Esophagus muscularis mucosa (tissue), 4 donors: ENCODE measurements around the gene E2F2. TPM values are rescaled to one million over a fixed set of nuclear protein-coding genes. Genes with fewer than 3 reads are reported as not detected.

Experiments
- DNase-seq: peaks from one replicate; pipeline ENCODE4 v3.0.0-alpha.2; 2017; ENCODE audit errors: extremely low spot score
- H3K27ac ChIP-seq, 4 donors: fragments of 200-600 bp; sonication (generic); replicated peaks in 1 of 4; 1 replicate in 3 of 4; 2 replicates in 1 of 4; pipeline ENCODE4 v1.5.1; 2016 to 2019; ENCODE audit warnings: mild to moderate bottlenecking in 1 of 4
- H3K27me3 ChIP-seq, 4 donors: fragments of 200-600 bp; sonication (generic); one replicate each; pipeline versions ENCODE4 v1.5.1 to v1.6.0; 2016 to 2019
- H3K36me3 ChIP-seq, 4 donors: fragments of 200-600 bp; sonication (generic); one replicate each; pipeline ENCODE4 v1.5.1; 2016 to 2019
- H3K4me1 ChIP-seq, 4 donors: fragments of 200-600 bp; sonication (generic); one replicate each; pipeline ENCODE4 v1.5.1; 2016 to 2019
- H3K4me3 ChIP-seq, 4 donors: fragments of 200-600 bp; sonication (generic); 1 replicate in 2 of 4; 2 replicates in 2 of 4; pipeline ENCODE4 v1.5.1; 2016 to 2019; ENCODE audit warnings: mild to moderate bottlenecking in 4 of 4, moderate library complexity in 1 of 4
- H3K9me3 ChIP-seq, 4 donors: fragments of 200-600 bp; sonication (generic); 1 replicate in 3 of 4; 2 replicates in 1 of 4; pipeline ENCODE4 v1.5.1; 2016 to 2019
- EP300 ChIP-seq: sonication (generic); formaldehyde crosslinking; IDR thresholded peaks from one replicate; pipeline ENCODE4 v1.6.1; 2017; ENCODE audit warnings: antibody characterized with exemption
- POLR2A ChIP-seq: fragments of 450-650 bp; IDR thresholded peaks from one replicate; pipeline ENCODE4 v1.6.1; 2017; ENCODE audit warnings: antibody characterized with exemption, moderate library complexity, mild to moderate bottlenecking, low read depth
- POLR2AphosphoS5 ChIP-seq, 2 donors: sonication (generic); formaldehyde crosslinking; IDR thresholded peaks; one replicate each; pipeline ENCODE4 v1.6.1; 2017; ENCODE audit warnings: antibody characterized with exemption in 2 of 2
- WGBS: methylation state at CpG from one replicate; pipeline ENCODE4 v1.1.5; 2018; 5-methylcytosine and 5-hydroxymethylcytosine counted together
- intact Hi-C: fragments of 100-400 bp; cut with DNase I; formaldehyde crosslinking; loops from one replicate; pipeline ENCODE4 v1.15.1; 2023
- total RNA-seq, 4 donors: library from RNA; depleted of rRNA; stranded (reverse); fragments of >200 nt; gene quantifications; one replicate each; pipeline versions ENCODE4 v1.1.0 to v1.2.1, GENCODE V29; 2016
- TF ChIP-seq, protein P1 (sequence below), 3 experiments: fragments of 200-600 bp in 2 of 3; fragments of 450-650 bp in 1 of 3; sonication (generic) in 2 of 3; IDR thresholded peaks; one replicate each; pipeline ENCODE4 v1.5.1; 2017 to 2019; ENCODE audit warnings: antibody characterized with exemption in 3 of 3, mild to moderate bottlenecking in 2 of 3, moderate library complexity in 1 of 3

E2F2 gene
- total RNA-seq, 4 donors from 2014 or later, result 0.11 to 0.26 (median 0.17) TPM; not detected in 1

DNA sequence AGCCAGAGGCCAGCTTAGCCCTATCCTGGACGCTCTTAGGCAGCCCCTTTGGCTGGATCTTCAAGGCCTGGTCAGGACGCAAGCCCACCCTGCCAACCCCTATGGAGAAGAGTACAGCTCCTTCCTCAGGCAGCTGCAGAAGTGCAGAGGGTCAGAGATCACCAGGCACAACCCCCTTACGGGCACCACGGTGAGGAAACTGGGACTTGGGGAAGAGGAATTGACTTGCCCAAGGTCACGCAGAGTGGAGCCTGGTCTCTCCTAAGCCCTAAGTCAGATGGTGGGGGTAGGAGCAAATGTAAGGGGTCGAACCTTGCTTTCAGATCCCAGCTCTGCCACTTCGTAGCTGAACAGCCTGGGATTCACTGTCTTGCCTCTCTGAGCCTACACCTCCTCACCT lies 3.7 kb downstream of the E2F2 start:
- no peaks in the 10 kb centered on the region for H3K36me3 ChIP-seq
- no peak overlapping the region for H3K27ac ChIP-seq
- TF ChIP-seq POLR2AphosphoS5 (IDR thresholded peaks at IDR 0.05) (no peak), EP300 (no peak), POLR2A (no peak)
- TF ChIP-seq, protein P1, sequence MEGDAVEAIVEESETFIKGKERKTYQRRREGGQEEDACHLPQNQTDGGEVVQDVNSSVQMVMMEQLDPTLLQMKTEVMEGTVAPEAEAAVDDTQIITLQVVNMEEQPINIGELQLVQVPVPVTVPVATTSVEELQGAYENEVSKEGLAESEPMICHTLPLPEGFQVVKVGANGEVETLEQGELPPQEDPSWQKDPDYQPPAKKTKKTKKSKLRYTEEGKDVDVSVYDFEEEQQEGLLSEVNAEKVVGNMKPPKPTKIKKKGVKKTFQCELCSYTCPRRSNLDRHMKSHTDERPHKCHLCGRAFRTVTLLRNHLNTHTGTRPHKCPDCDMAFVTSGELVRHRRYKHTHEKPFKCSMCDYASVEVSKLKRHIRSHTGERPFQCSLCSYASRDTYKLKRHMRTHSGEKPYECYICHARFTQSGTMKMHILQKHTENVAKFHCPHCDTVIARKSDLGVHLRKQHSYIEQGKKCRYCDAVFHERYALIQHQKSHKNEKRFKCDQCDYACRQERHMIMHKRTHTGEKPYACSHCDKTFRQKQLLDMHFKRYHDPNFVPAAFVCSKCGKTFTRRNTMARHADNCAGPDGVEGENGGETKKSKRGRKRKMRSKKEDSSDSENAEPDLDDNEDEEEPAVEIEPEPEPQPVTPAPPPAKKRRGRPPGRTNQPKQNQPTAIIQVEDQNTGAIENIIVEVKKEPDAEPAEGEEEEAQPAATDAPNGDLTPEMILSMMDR (IDR thresholded peaks at IDR 0.05), result no peak
- intact Hi-C loops, result no loop called here
- DNase-seq, result no peak
- H3K27me3 ChIP-seq, result peaks cover 0 to 52% (median 0%) of the 10 kb centered on the region in 4 donors
- peaks cover 18 to 42% (median 32%) of the 10 kb centered on the region in 4 donors for H3K4me1 ChIP-seq
- 87% methylated on average over 7 of the region's 7 CpGs for WGBS
- H3K9me3 ChIP-seq, result no peaks in the 10 kb centered on the region
- no peak overlapping the region for H3K4me3 ChIP-seq

DNA sequence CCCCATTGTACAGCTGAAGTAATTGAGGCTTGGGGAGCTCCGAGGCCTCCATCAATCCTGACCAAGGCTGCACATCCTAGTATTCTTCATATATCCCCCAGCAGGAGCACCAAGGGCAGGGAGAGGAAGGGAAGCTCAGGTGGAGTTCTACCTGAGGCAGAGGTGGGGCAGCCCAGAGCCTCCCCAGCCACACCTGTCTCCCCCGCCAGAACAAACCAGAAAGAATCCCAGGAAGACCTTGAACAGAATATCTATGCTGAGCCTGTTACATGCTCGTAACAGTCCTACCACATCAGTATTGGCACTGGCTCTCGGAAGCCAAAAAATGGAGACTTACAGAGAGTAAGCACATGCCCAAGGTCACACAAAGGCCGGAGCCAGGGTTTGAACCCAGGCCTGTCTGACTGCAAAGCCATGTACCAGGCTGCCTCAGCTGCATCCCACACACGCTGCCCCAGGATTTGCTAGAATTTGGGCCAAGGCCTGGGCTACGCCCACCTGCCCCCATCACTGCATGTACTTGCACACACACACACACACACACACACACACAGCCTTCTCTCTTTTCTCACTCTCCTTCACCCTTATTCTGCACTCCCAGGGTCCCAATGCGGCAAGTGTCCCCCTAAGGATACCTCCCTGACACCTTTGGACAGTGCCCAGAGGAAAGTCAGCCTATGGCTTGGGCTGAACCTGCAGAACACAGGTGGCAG lies 4.5 kb downstream of the E2F2 start:
- no peak for DNase-seq
- 93% methylated on average over 8 of the region's 8 CpGs for WGBS
- no peaks in the 10 kb centered on the region for H3K36me3 ChIP-seq
- H3K27me3 ChIP-seq, result peaks cover 0 to 52% (median 0%) of the 10 kb centered on the region in 4 donors
- no peaks in the 10 kb centered on the region for H3K9me3 ChIP-seq
- no peak for TF ChIP-seq POLR2AphosphoS5 (IDR thresholded peaks at IDR 0.05)
- H3K27ac ChIP-seq, result no peak overlapping the region
- intact Hi-C loops, result no loop called here
- peaks cover 13 to 33% (median 26%) of the 10 kb centered on the region in 4 donors for H3K4me1 ChIP-seq
- no peak overlapping the region for H3K4me3 ChIP-seq

DNA sequence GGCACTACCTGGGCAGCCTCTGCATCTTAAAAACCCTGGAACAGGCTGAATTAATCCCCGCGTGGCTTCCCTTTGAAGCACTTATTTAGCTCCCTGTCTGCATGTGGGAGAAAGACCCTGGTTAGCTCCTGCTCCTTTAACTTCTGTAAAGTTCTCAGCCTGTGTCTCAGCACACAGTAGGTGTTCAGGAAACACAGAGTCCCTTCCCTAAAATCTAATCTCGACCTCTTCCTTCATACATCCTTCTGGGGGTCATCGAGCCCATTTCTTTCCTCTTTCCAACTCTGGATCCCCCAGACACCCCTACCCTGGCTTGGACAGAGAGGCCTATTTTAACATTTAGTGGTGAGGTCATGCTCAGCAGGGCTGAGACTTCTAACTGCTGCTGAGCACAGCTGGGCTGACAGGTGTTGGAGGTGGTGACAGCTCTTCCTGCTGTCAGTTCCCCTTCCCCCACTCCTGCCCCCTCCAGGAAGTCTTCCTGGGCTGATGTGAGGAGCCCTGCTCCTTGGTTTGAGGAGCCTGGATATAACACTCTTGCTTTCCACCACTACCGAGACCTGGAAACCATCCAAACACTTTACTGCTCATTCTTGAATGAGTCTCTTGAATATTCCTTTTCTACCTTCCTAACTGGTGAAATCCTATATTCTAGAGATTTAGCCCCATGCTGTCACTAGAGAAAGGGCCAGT lies 5.3 kb downstream of the E2F2 start:
- Histone ChIP-seq H3K4me1 (peaks cover 7 to 26% (median 20%) of the 10 kb centered on the region in 4 donors), H3K9me3 (no peaks in the 10 kb centered on the region), H3K36me3 (no peaks in the 10 kb centered on the region), H3K4me3 (no peak overlapping the region), H3K27ac (no peak overlapping the region), H3K27me3 (peaks cover 0 to 51% (median 0%) of the 10 kb centered on the region in 4 donors)
- TF ChIP-seq POLR2AphosphoS5 (IDR thresholded peaks at IDR 0.05), result no peak
- no peak for TF ChIP-seq EP300
- TF ChIP-seq, protein P1 (IDR thresholded peaks at IDR 0.05), result no peak
- no peak for TF ChIP-seq POLR2A
- intact Hi-C loops, result no loop called here
- no peak for DNase-seq
- WGBS, result 80% methylated on average over 5 of the region's 5 CpGs

DNA sequence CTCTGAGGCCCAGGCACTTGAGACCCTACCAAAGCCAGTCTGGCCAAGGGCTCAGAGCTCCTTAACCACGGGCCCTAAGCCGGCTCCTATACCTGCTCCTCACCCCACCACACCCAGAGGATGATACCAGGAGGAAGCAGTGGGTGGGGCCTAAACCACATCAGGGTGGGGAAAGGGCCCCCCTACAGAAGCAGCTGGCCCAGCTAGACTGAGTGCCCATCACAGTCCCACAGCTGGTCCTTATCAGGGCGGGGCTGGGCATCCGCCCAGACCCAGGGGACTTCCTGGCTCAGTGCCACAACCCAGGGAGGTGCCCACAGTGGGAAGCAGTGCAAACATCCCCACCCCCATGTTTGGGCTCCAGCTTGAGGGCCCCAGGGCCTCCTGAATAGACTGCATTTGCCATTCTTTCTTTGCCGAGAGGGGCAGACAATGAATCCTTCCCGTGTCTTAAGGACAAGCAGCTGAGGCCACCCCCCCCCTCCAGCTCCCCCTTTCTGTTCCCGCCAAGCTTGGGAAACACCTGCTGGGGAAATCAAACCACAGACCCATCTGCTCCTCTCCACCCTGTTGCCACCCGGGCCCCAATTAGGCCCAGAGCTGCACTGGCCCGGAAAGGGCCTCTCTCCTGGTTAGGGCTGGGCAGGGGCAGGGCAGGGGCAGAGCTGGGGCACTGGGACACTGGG lies 6.2 kb downstream of the E2F2 start:
- Histone ChIP-seq H3K27ac (no peak overlapping the region), H3K4me1 (peaks cover 0 to 18% (median 11%) of the 10 kb centered on the region in 4 donors), H3K27me3 (peaks cover 0 to 43% (median 0%) of the 10 kb centered on the region in 4 donors), H3K9me3 (no peaks in the 10 kb centered on the region), H3K4me3 (no peak overlapping the region), H3K36me3 (no peaks in the 10 kb centered on the region)
- TF ChIP-seq, protein P1 (IDR thresholded peaks at IDR 0.05), result no peak
- TF ChIP-seq POLR2AphosphoS5 (IDR thresholded peaks at IDR 0.05) (no peak), POLR2A (no peak), EP300 (no peak)
- intact Hi-C loops, result no loop called here
- WGBS, result 29% methylated on average over 2 of the region's 9 CpGs
- no peak for DNase-seq

DNA sequence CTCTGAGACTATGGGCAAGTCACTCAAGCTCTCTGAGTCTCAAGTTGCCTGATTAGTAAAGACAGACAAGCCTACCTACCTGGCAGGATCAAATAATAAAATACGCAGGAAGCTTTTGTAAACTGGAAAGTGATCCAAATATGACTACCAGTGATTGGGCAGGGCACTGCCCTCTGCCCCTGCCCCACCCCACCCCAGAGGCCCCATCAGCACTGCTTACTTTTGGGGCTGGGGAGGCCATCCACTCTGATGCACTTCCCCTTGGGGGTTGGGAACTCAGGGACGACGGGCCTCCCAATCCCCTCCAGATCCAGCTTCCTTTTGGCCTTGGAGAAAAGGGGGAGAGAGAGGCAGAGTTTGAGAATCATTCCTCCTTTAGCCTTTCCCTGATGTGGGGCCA lies 6.9 kb downstream of the E2F2 start:
- Histone ChIP-seq H3K27me3 (peaks cover 0 to 36% (median 0%) of the 10 kb centered on the region in 4 donors), H3K27ac (no peak overlapping the region), H3K9me3 (no peaks in the 10 kb centered on the region), H3K4me3 (no peak overlapping the region), H3K36me3 (no peaks in the 10 kb centered on the region), H3K4me1 (peaks cover 0 to 18% (median 9%) of the 10 kb centered on the region in 4 donors)
- intact Hi-C loops, result no loop called here
- WGBS, result 100% methylated on average over 1 of the region's 3 CpGs
- TF ChIP-seq POLR2A, result no peak
- no peak for DNase-seq
